22Rv1 (cell line): ENCODE measurements around the gene GNAL.
"Not testable (repeated sequence)": the region's sequence is repeated elsewhere in the genome, so short reads cannot be mapped to it uniquely, and the experiment has no call there.

Source experiments
- H3K27ac ChIP-seq: fragments of 450-650 bp; 2 replicates; pipeline ENCODE4 v1.5.1; 2017
- ZFX ChIP-seq: fragments of 450-650 bp; IDR thresholded peaks from 2 replicates; pipeline ENCODE4 v1.6.1; 2017; ENCODE audit warnings: antibody characterized with exemption, borderline replicate concordance
- TF ChIP-seq, protein P1 (sequence below): fragments of 450-650 bp; IDR thresholded peaks from 2 replicates; pipeline ENCODE4 v1.5.1; 2017; ENCODE audit warnings: mild to moderate bottlenecking

Gene GNAL

DNA sequence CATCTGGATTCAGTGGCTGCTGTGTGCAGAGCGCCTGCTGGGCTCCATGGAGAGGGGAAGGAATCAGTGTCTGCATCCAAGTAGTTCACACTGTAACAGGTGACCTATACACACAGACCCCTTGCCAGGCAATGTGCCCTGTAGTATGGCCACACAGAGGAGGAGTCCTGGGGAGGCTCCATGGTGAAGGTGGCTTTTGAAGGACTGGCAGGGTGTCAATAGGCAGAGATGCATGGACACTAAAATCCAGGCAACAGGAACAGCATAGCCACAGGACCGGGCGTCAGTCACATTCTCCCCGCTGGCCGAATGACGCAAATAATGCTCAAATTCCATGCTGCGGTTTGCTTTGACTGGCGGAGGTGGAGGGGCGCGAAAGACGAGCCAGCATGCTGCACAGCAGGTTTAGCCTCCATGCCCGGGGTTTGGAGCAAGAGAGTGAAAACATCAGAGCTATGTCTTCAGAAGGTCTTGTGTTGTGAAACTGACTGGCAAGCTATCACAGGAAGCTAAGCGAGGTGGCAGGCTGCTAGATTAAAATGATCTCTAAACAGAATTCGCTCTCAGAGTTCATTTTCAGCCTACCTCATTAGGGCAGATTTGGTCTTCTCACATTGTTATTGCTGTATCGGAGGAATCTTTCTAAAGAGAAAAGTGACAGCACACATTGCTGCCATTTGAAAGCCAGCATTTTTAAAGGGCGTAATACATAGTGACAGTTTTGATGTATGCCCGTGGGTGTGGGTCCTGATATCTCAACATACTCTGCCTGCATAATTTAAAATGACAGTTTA is 161.0 kb downstream of the GNAL start:
- peak overlapping the region; percentile 61; the same call in 1 of the 2 replicates for H3K27ac ChIP-seq
- TF ChIP-seq, protein P1, sequence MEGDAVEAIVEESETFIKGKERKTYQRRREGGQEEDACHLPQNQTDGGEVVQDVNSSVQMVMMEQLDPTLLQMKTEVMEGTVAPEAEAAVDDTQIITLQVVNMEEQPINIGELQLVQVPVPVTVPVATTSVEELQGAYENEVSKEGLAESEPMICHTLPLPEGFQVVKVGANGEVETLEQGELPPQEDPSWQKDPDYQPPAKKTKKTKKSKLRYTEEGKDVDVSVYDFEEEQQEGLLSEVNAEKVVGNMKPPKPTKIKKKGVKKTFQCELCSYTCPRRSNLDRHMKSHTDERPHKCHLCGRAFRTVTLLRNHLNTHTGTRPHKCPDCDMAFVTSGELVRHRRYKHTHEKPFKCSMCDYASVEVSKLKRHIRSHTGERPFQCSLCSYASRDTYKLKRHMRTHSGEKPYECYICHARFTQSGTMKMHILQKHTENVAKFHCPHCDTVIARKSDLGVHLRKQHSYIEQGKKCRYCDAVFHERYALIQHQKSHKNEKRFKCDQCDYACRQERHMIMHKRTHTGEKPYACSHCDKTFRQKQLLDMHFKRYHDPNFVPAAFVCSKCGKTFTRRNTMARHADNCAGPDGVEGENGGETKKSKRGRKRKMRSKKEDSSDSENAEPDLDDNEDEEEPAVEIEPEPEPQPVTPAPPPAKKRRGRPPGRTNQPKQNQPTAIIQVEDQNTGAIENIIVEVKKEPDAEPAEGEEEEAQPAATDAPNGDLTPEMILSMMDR: no peak
- no peak for TF ChIP-seq ZFX

DNA sequence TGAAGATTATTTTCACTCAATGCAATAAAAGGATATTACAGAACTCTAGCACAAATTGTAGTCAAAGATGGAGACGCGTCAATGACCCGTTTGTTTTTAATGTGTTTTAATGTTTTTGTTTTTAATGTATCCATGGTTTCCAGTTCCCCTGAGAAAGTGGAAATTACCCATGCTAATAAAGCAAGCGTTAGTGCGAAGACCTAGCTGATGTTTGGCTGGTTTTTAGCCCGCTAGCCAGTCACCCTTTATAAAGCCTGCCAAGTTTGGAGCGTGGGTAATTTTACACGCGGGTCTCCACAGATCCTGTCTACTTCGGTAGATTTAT is 161.7 kb downstream of the GNAL start:
- peak overlapping the region; percentile 61 for H3K27ac ChIP-seq
- TF ChIP-seq, protein P1: no peak
- no peak for TF ChIP-seq ZFX

DNA sequence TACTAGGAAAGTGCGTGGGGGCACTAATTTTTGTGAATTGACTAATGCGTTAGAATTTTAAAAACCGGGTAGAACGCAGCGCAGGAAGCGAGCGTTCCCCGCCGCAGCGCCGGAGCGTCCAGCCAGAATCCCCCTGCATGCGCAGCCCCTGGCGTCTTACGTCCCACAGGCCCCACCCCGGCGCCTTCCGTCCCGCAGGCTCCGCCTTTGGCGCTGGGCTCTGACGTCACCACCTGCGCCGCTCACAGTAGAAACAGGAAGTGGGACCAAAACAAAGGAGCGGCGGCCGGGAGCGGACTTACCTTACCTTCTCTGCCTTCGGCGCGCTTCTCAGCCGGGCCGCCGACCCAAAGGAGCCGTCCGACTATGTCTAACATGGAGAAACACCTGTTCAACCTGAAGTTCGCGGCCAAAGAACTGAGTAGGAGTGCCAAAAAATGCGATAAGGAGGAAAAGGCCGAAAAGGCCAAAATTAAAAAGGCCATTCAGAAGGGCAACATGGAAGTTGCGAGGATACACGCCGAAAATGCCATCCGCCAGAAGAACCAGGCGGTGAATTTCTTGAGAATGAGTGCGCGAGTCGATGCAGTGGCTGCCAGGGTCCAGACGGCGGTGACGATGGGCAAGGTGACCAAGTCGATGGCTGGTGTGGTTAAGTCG is 162.2 kb downstream of the GNAL start, which contains the start of gene CHMP1B:
Gene CHMP1B, plus strand, starts transcription at position 268 of the 660 bp plus-strand sequence. Its CDS starts 99 bp downstream, at position 367.
- TF ChIP-seq, protein P1: no peak
- no peak for TF ChIP-seq ZFX
- H3K27ac ChIP-seq: peak within 1 kb of the TSS; percentile 61

DNA sequence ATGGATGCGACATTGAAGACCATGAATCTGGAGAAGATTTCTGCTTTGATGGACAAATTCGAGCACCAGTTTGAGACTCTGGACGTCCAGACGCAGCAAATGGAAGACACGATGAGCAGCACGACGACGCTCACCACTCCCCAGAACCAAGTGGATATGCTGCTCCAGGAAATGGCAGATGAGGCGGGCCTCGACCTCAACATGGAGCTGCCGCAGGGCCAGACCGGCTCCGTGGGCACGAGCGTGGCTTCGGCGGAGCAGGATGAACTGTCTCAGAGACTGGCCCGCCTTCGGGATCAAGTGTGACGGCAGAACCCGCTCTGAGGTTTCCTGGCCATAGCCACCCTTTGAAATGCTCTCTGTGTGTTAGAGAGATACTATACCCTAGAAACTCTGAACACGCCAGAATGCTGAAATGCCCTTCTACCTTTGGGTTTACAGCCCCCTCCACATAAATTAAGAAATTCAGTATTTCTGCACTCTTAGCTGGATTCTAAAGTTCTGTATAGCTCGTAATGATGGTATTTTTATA is 162.8 kb downstream of the GNAL start:
- no peak for TF ChIP-seq ZFX
- TF ChIP-seq, protein P1: no peak
- H3K27ac ChIP-seq: peak overlapping the region; percentile 61

DNA sequence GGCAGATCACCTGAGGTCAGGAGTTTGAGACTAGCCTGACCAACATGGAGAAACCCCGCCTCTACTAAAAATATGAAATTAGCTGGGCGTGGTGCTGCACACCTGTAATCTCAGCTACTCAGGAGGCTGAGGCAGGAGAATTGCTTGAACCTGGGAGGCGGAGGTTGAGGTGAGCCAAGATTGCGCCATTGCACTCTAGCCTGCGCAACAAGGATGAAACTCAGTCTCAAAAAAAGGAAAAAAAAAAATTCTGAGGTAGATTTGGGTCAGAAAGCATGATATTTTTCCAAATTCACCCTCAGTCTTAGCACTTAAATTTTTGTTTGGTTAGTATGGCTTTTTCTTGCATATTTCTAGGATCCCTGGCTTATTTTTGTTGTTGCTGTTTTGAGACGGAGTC is 165.5 kb downstream of the GNAL start:
- H3K27ac ChIP-seq: not testable (repeated sequence)

DNA sequence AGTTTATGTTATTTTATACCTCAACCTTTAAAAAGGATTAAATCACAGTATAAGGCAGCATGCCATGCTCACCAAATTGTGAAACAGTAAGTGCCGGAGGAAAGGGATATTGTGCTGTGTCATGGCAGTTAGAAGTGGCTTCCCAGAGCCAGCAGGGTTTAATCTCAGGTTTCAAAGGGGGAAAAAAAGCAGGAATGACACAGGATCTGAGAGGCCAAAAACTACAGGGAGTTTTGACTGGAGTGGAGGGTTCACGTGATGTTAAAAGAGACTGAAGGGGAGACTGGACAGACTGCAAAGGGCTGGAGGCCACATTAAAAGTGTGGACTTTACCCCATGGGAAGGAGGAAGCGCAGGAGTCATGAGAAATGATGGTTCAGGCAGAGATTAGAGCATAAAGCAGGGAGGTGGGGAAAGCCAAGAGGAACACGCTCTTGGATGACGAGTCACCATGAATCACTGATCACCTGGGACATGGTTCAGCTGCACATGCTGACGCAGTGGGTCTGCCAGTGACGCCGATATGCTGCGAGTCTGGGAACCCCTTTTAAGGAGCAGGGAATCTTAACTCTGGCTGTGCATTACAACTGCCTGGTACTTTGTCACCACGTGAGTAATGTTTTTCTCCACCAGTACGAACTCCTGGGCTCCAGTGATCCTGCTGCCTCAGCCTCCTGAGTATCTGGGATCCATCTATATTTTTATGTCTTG is 168.3 kb downstream of the GNAL start:
- no peak overlapping the region for H3K27ac ChIP-seq
- TF ChIP-seq, protein P1: no peak
- no peak for TF ChIP-seq ZFX

DNA sequence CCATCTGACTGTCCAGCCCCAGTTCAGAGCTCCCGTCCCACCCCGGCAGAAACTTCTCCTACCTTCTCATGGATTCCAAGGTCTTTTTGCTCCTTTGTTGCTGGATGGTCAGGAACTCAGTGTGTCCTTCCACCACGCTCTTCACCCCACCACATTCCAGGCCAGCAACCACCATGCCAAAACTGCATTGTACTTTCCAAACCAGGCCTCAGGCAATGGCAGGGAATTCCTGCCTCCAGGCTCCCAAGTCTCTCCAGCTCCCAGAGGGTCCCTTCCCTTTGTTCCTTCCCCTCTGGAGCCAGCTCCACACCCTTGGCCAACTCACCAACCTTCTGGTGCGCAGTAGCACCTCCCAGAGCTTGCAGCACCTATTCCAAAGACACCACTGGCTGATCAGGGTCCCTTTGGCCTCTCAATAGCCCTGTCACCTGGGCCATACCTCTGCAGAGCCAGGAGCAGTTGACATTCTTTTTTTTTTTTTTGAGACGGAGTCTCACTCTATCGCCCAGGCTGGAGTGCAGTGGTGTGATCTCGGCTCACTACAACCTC is 170.3 kb downstream of the GNAL start:
- TF ChIP-seq, protein P1: no peak
- TF ChIP-seq ZFX: no peak
- H3K27ac ChIP-seq: no peak overlapping the region
